ENCODE measurements around the gene BOLA1. TPM values are rescaled to one million over a fixed set of nuclear protein-coding genes. Genes with fewer than 3 reads are reported as not detected.

BOLA1 gene
- total RNA-seq, 1 donor from 2014 or later: 16.7 TPM

Other genes starting within 250 kb of the BOLA1 start
- 1.1 TPM for gene FCGR1A, start 116.9 kb upstream of the BOLA1 start, total RNA-seq
- gene SV2A, start 18.3 kb downstream of the BOLA1 start, total RNA-seq: 0.22 TPM
- gene SF3B4, start 28.2 kb downstream of the BOLA1 start, total RNA-seq: 27.4 TPM
- 2.5 TPM for gene MTMR11, start 37.3 kb downstream of the BOLA1 start, total RNA-seq
- 23.0 TPM for gene OTUD7B, start 111.2 kb downstream of the BOLA1 start, total RNA-seq
- 50.6 TPM for gene VPS45, start 168.2 kb downstream of the BOLA1 start, total RNA-seq